Kidney (tissue), 14 donors: ENCODE data around the gene ZNF669. TPM values are rescaled to one million over a fixed set of nuclear protein-coding genes. Genes with fewer than 3 reads are reported as not detected.

Experiments used
- DNase-seq, 5 donors: peaks; one replicate each; pipeline ENCODE4 v3.0.0-alpha.2; 2013 to 2020
- FAIRE-seq: peaks from 2 replicates; lab custom pipeline; 2012; peaks lifted over from hg19 to GRCh38; lab: Jason Lieb, UNC
- H3K27ac ChIP-seq, 2 donors: one replicate each; pipeline ENCODE4 v1.7.0; 2013; ENCODE audit warnings: low read depth in 2 of 2, low read length in 2 of 2, inconsistent platforms in 1 of 2
- H3K27me3 ChIP-seq: one replicate; pipeline ENCODE4 v1.7.1; 2013; ENCODE audit warnings: low read length, inconsistent platforms; ENCODE audit not compliant: control insufficient read depth, insufficient read depth
- H3K36me3 ChIP-seq, 3 donors: one replicate each; pipeline versions ENCODE4 v1.7.0 to v1.7.1; 2013; ENCODE audit warnings: low read length in 3 of 3, control low read depth in 1 of 3, inconsistent platforms in 1 of 3; ENCODE audit not compliant: insufficient read depth in 3 of 3, control insufficient read depth in 2 of 3
- H3K4me1 ChIP-seq, 3 donors: one replicate each; pipeline versions ENCODE4 v1.7.0 to v1.7.1; 2013; ENCODE audit warnings: low read length in 3 of 3, inconsistent platforms in 1 of 3, low read depth in 1 of 3; ENCODE audit not compliant: control insufficient read depth in 2 of 3, insufficient read depth in 2 of 3
- H3K4me3 ChIP-seq, 3 donors: one replicate each; pipeline versions ENCODE4 v1.7.0 to v1.8.1; 2013; ENCODE audit warnings: low read length in 3 of 3, control low read depth in 1 of 3, inconsistent platforms in 1 of 3
- H3K9ac ChIP-seq, 3 donors: one replicate each; pipeline versions ENCODE4 v1.7.0 to v1.7.1; 2013; ENCODE audit warnings: low read length in 3 of 3, control low read depth in 1 of 3, inconsistent platforms in 1 of 3
- H3K9me3 ChIP-seq, 3 donors: one replicate each; pipeline versions ENCODE4 v1.7.0 to v1.7.1; 2013; ENCODE audit warnings: low read length in 3 of 3, control low read depth in 1 of 3, inconsistent platforms in 1 of 3; ENCODE audit not compliant: control insufficient read depth in 2 of 3, insufficient read depth in 1 of 3
- intact Hi-C: fragments of 100-400 bp; cut with DNase I; formaldehyde crosslinking; loops from one replicate; pipeline ENCODE4 v1.11.1; 2022
- polyA plus RNA-seq: library from polyadenylated mRNA; stranded (reverse); fragments of 350-450 nt; fragmentation: Illumina TruSeq; extraction: RNeasy Lipid Tissue Mini Kit (QIAGEN cat#74804); gene quantifications from one replicate; pipeline ENCODE4 v1.2.3, GENCODE V29; 2014; ENCODE audit warnings: low read depth, low replicate concordance; ENCODE audit not compliant: insufficient read depth
- total RNA-seq: library from RNA; stranded (reverse); fragmentation: NEBNext Ultra II Directional; extraction: Animal tissue kit (Norgen Biotek cat#: 25700); gene quantifications from one replicate; pipeline ENCODE4 v1.2.1, GENCODE V29; 2021
- TF ChIP-seq, protein P1 (sequence below): IDR thresholded peaks from 3 replicates; pipeline ENCODE4 v1.5.1; 2012; ENCODE audit warnings: mild to moderate bottlenecking, moderate library complexity, borderline replicate concordance; ENCODE audit not compliant: insufficient read depth; ENCODE audit errors: extremely low read depth
- donor health status: control.
- donor health status: control.
- donor health status: control.
- donor health status: control.
- donor health status: control.
- donor health status: DM: yes; HTN: yes; CAD: no.
- donor health status: Normal renal cell carcinoma (clear cell type).

Gene ZNF669
- total and polyA plus RNA-seq, 2 donors from 2014 or later = 4.2 to 7.8 TPM

DNA sequence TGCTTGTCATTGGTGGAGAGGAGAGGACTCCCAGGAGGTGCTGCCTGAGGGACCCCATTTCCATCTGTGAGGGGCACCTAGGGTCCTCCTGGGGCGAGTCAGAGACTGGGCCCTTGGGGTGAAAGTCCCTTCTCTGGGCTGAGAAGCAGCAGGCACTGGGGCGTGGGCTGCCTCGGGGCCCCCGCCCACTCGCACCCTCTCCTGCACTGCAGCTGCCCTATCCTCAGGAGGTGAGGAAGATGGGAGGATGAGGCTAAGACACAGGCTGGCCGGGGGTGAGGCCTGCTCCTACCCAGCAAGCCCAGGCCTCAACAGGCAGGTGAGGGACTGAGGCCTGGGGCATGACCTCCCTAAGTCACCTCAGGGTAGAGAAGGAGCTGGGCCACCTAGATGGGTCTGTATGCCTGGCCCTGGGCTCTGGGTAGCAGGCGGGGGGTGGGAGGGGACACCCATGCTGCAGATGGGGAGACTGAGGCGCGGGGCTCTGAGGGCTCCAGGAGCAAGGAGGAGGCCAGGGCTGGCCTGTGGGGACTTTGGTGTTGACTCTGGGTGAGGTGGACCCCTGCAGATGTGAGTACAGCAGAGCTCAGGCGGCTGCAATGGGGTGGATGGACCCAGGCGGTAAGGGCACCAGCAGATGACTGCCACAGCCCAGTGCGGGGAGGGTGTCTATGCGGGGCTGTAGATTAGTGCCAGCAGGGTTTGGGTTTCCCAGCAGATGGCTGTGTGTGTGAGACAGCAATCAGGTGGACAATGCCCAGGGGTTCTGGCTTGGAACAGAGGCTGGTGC is 10.4 kb upstream of the ZNF669 start:
- no peak overlapping the region for H3K27ac ChIP-seq
- TF ChIP-seq, protein P1, sequence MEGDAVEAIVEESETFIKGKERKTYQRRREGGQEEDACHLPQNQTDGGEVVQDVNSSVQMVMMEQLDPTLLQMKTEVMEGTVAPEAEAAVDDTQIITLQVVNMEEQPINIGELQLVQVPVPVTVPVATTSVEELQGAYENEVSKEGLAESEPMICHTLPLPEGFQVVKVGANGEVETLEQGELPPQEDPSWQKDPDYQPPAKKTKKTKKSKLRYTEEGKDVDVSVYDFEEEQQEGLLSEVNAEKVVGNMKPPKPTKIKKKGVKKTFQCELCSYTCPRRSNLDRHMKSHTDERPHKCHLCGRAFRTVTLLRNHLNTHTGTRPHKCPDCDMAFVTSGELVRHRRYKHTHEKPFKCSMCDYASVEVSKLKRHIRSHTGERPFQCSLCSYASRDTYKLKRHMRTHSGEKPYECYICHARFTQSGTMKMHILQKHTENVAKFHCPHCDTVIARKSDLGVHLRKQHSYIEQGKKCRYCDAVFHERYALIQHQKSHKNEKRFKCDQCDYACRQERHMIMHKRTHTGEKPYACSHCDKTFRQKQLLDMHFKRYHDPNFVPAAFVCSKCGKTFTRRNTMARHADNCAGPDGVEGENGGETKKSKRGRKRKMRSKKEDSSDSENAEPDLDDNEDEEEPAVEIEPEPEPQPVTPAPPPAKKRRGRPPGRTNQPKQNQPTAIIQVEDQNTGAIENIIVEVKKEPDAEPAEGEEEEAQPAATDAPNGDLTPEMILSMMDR = no peak
- H3K4me3 ChIP-seq = no peak overlapping the region
- no peaks in the 10 kb centered on the region for H3K27me3 ChIP-seq
- no peaks in the 10 kb centered on the region for H3K9me3 ChIP-seq
- H3K9ac ChIP-seq = no peak overlapping the region
- FAIRE-seq = no peak
- no peaks in the 10 kb centered on the region for H3K36me3 ChIP-seq
- H3K4me1 ChIP-seq = no peaks in the 10 kb centered on the region
- intact Hi-C loops = no loop called here
- no peak for DNase-seq

DNA sequence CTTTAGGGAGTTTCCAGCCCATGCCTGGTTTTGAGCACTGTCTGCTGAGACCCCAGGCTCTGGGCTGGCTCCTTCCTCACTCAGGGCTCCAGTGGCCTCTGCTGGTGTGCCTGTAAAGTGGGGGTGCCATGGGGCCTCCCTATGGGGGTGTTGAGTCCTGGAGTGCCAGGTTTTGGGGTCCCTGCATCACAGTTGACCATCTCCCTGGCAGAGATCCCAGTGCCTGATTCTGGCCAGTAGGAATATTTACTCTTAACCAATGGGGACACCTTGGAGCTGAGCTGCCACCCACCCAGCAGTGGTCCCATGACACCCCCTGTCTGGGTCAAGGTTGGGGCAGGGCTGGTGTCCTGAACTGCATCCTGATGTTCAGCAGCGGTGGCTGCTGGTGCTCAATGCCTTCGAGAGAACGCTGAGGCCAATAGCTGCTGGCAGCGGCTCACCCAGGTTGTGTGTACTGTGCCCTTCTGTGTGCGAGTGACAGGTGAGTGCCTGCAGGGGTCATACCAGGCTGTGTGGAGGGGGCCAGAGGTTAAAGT is 9.6 kb upstream of the ZNF669 start:
- Histone ChIP-seq H3K4me3 (no peak overlapping the region), H3K9me3 (no peaks in the 10 kb centered on the region), H3K36me3 (no peaks in the 10 kb centered on the region), H3K27me3 (no peaks in the 10 kb centered on the region), H3K9ac (no peak overlapping the region), H3K4me1 (no peaks in the 10 kb centered on the region), H3K27ac (no peak overlapping the region)
- intact Hi-C loops = no loop called here
- DNase-seq (no peak), FAIRE-seq (no peak)
- TF ChIP-seq, protein P1 = no peak

DNA sequence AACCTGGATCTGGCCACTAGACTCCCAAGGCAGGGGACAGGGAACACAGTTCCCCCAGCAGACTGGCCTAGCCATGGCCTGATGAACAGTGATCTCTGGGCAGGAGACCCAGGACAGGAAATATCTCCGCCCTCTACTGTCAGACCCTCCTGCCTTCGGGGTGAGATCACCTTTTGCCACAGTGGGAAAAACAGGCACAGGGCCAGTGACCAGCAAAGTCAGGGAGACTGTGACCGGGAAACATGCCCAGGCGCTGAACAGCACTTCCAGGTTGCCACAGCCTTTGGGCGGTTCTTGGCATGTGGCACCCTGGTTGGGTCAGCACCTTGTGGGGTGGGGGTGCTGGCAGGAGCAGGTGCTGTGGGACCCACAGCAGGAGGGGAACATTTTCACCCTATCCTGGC is 8.9 kb upstream of the ZNF669 start:
- Histone ChIP-seq H3K36me3 (no peaks in the 10 kb centered on the region), H3K27ac (no peak overlapping the region), H3K27me3 (no peaks in the 10 kb centered on the region), H3K9ac (no peak overlapping the region), H3K4me1 (no peaks in the 10 kb centered on the region), H3K9me3 (no peaks in the 10 kb centered on the region), H3K4me3 (no peak overlapping the region)
- TF ChIP-seq, protein P1 = no peak
- peak in 2 of 5 donors; percentile 52 to 83 for DNase-seq
- no peak for FAIRE-seq
- intact Hi-C loops = no loop called here
